GM23338 (cell line): ENCODE measurements around the gene DNAJB13. TPM values are rescaled to one million over a fixed set of nuclear protein-coding genes. Genes with fewer than 3 reads are reported as not detected.

Experiments used
- ATAC-seq: fragments of 200-7000 bp; cut with Tn5 transposase; 3 replicates; pipeline ENCODE4 v1.9.1; 2020
- DNase-seq: peaks from one replicate; pipeline ENCODE4 v3.0.0-alpha.2; 2015; ENCODE audit warnings: low spot score
- H2AFZ ChIP-seq: fragments of 200-600 bp; sonication (generic); 2 replicates; pipeline ENCODE4 v1.8.0; 2016; ENCODE audit warnings: antibody characterized with exemption, mild to moderate bottlenecking, moderate library complexity
- H3F3A ChIP-seq: fragments of 200-600 bp; sonication (generic); replicated peaks from 2 replicates; pipeline ENCODE4 v1.8.0; 2017; ENCODE audit warnings: antibody characterized with exemption, mixed run types, low read depth
- H3K27ac ChIP-seq: fragments of 200-600 bp; sonication (generic); 2 replicates; pipeline ENCODE4 v1.6.1; 2016; ENCODE audit warnings: low read depth
- H3K27me3 ChIP-seq: fragments of 200-600 bp; sonication (generic); 2 replicates; pipeline ENCODE4 v1.8.0; 2016; ENCODE audit warnings: mild to moderate bottlenecking, mixed run types, moderate library complexity; ENCODE audit not compliant: insufficient read depth
- H3K36me3 ChIP-seq: fragments of 200-600 bp; sonication (generic); 2 replicates; pipeline ENCODE4 v1.8.0; 2016; ENCODE audit warnings: mild to moderate bottlenecking; ENCODE audit not compliant: insufficient read depth
- H3K4me1 ChIP-seq: fragments of 200-600 bp; sonication (generic); 2 replicates; pipeline ENCODE4 v1.8.0; 2016; ENCODE audit warnings: mild to moderate bottlenecking, moderate library complexity; ENCODE audit not compliant: insufficient read depth
- H3K4me2 ChIP-seq: fragments of 200-600 bp; sonication (generic); 2 replicates; pipeline ENCODE4 v1.7.1; 2017; ENCODE audit warnings: mixed run types
- H3K4me3 ChIP-seq: fragments of 200-600 bp; sonication (generic); 2 replicates; pipeline ENCODE4 v1.6.1; 2016; ENCODE audit warnings: mixed run types
- H3K79me2 ChIP-seq: fragments of 200-600 bp; sonication (generic); replicated peaks from 2 replicates; pipeline ENCODE4 v1.8.0; 2017; ENCODE audit warnings: mild to moderate bottlenecking; ENCODE audit not compliant: insufficient read depth
- H3K9me2 ChIP-seq: fragments of 200-600 bp; sonication (generic); 2 replicates; pipeline ENCODE4 v1.8.0; 2017; ENCODE audit not compliant: insufficient read depth
- H4K20me1 ChIP-seq: fragments of 200-600 bp; sonication (generic); replicated peaks from 2 replicates; pipeline ENCODE4 v1.8.0; 2017; ENCODE audit warnings: mild to moderate bottlenecking; ENCODE audit not compliant: insufficient read depth
- H3K27ac Mint-ChIP-seq: 2 replicates; pipeline ENCODE4 v1.8.0; 2020; ENCODE audit warnings: inconsistent platforms, mild to moderate bottlenecking, moderate library complexity, mixed read lengths
- H3K27me3 Mint-ChIP-seq: 3 replicates; pipeline ENCODE4 v1.8.0; 2022; ENCODE audit warnings: low read depth, mild to moderate bottlenecking, moderate library complexity, mixed read lengths, inconsistent platforms; ENCODE audit not compliant: insufficient read depth, poor library complexity
- H3K36me3 Mint-ChIP-seq: 3 replicates; pipeline ENCODE4 v1.8.0; 2021; ENCODE audit warnings: low read depth, mild to moderate bottlenecking, inconsistent platforms, moderate library complexity, mixed read lengths
- H3K4me1 Mint-ChIP-seq: 3 replicates; pipeline ENCODE4 v1.8.0; 2020; ENCODE audit warnings: mild to moderate bottlenecking, inconsistent platforms, mixed read lengths
- H3K4me3 Mint-ChIP-seq: 3 replicates; pipeline ENCODE4 v1.8.0; 2021; ENCODE audit warnings: moderate library complexity, mild to moderate bottlenecking, inconsistent platforms, mixed read lengths
- H3K9me3 Mint-ChIP-seq: 3 replicates; pipeline ENCODE4 v1.8.0; 2020; ENCODE audit warnings: moderate library complexity, mild to moderate bottlenecking, inconsistent platforms, mixed read lengths
- JUNB ChIP-seq: IDR thresholded peaks from one replicate; pipeline ENCODE4 v1.6.1; 2016; ENCODE audit warnings: antibody characterized with exemption; ENCODE audit not compliant: unreplicated experiment
- NANOG ChIP-seq: IDR thresholded peaks from 2 replicates; pipeline ENCODE4 v1.6.1; 2016; ENCODE audit warnings: antibody characterized with exemption, borderline replicate concordance
- POLR2AphosphoS5 ChIP-seq: IDR thresholded peaks from 2 replicates; pipeline ENCODE4 v1.6.1; 2016; ENCODE audit warnings: antibody characterized with exemption, low read depth
- STAT1 ChIP-seq: IDR thresholded peaks from one replicate; pipeline ENCODE4 v1.6.1; 2016; ENCODE audit warnings: antibody characterized with exemption; ENCODE audit not compliant: unreplicated experiment
- ZNF114 ChIP-seq: fragments of 250-450 bp; sonication (Bioruptor Pico); IDR thresholded peaks from 2 replicates; pipeline ENCODE4 v1.5.0; 2020; ENCODE audit warnings: mild to moderate bottlenecking, moderate library complexity
- ZNF331 ChIP-seq: fragments of 250-450 bp; sonication (Bioruptor Pico); IDR thresholded peaks from 2 replicates; pipeline ENCODE4 v1.5.0; 2020; ENCODE audit warnings: low read depth, mild to moderate bottlenecking, moderate library complexity
- polyA plus RNA-seq: library from polyadenylated mRNA; unstranded; fragments of >200 nt; fragmentation: Nextera tagmentation; extraction: Ambion mirVana; gene quantifications from 2 replicates; pipeline ENCODE4 v1.2.1, GENCODE V29; 2016
- total RNA-seq: library from RNA; depleted of rRNA; stranded (reverse); fragments of >200 nt; shearing (Covaris generic); gene quantifications from 2 replicates; pipeline ENCODE4 v1.2.3, GENCODE V29; 2014
- TF ChIP-seq, protein P1 (sequence below): fragments of 250-450 bp; sonication (Bioruptor Pico); IDR thresholded peaks from 2 replicates; pipeline ENCODE4 v1.5.0; 2020; ENCODE audit warnings: mild to moderate bottlenecking, moderate library complexity

DNAJB13 gene
- total and polyA plus RNA-seq, 2 experiments from 2014 or later: 0.14 to 0.32 TPM

DNA sequence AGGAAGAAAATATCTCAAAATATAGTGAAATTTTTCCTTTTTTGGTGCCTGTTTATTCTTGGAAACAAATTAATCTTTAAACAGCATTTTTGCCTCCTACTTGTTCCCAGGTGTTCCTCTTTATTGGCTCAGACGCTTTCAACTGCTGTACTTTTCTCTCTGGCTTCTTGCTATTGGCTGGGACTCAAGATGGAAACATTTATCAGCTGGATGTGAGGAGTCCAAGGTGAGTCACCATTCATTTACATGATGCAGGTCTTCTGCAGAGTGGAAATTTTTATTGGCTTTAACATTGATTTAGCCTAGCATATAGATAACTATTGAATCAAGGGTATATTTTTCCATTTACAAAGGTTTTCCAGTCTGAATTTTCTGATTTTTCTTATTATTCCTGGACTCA is 34.4 kb upstream of the DNAJB13 start (continued):
- TF ChIP-seq, protein P1, sequence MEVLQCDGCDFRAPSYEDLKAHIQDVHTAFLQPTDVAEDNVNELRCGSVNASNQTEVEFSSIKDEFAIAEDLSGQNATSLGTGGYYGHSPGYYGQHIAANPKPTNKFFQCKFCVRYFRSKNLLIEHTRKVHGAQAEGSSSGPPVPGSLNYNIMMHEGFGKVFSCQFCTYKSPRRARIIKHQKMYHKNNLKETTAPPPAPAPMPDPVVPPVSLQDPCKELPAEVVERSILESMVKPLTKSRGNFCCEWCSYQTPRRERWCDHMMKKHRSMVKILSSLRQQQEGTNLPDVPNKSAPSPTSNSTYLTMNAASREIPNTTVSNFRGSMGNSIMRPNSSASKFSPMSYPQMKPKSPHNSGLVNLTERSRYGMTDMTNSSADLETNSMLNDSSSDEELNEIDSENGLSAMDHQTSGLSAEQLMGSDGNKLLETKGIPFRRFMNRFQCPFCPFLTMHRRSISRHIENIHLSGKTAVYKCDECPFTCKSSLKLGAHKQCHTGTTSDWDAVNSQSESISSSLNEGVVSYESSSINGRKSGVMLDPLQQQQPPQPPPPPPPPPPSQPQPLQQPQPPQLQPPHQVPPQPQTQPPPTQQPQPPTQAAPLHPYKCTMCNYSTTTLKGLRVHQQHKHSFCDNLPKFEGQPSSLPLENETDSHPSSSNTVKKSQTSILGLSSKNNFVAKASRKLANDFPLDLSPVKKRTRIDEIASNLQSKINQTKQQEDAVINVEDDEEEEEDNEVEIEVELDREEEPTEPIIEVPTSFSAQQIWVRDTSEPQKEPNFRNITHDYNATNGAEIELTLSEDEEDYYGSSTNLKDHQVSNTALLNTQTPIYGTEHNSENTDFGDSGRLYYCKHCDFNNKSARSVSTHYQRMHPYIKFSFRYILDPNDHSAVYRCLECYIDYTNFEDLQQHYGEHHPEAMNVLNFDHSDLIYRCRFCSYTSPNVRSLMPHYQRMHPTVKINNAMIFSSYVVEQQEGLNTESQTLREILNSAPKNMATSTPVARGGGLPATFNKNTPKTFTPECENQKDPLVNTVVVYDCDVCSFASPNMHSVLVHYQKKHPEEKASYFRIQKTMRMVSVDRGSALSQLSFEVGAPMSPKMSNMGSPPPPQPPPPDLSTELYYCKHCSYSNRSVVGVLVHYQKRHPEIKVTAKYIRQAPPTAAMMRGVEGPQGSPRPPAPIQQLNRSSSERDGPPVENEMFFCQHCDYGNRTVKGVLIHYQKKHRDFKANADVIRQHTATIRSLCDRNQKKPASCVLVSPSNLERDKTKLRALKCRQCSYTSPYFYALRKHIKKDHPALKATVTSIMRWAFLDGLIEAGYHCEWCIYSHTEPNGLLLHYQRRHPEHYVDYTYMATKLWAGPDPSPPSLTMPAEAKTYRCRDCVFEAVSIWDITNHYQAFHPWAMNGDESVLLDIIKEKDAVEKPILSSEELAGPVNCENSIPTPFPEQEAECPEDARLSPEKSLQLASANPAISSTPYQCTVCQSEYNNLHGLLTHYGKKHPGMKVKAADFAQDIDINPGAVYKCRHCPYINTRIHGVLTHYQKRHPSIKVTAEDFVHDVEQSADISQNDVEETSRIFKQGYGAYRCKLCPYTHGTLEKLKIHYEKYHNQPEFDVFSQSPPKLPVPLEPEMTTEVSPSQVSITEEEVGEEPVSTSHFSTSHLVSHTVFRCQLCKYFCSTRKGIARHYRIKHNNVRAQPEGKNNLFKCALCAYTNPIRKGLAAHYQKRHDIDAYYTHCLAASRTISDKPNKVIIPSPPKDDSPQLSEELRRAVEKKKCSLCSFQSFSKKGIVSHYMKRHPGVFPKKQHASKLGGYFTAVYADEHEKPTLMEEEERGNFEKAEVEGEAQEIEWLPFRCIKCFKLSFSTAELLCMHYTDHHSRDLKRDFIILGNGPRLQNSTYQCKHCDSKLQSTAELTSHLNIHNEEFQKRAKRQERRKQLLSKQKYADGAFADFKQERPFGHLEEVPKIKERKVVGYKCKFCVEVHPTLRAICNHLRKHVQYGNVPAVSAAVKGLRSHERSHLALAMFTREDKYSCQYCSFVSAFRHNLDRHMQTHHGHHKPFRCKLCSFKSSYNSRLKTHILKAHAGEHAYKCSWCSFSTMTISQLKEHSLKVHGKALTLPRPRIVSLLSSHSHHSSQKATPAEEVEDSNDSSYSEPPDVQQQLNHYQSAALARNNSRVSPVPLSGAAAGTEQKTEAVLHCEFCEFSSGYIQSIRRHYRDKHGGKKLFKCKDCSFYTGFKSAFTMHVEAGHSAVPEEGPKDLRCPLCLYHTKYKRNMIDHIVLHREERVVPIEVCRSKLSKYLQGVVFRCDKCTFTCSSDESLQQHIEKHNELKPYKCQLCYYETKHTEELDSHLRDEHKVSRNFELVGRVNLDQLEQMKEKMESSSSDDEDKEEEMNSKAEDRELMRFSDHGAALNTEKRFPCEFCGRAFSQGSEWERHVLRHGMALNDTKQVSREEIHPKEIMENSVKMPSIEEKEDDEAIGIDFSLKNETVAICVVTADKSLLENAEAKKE (CRISPR knock-in tag): no peak
- TF ChIP-seq POLR2AphosphoS5 (no peak), STAT1 (no peak), ZNF331 (CRISPR knock-in tag) (no peak), ZNF114 (CRISPR knock-in tag) (no peak)

DNA sequence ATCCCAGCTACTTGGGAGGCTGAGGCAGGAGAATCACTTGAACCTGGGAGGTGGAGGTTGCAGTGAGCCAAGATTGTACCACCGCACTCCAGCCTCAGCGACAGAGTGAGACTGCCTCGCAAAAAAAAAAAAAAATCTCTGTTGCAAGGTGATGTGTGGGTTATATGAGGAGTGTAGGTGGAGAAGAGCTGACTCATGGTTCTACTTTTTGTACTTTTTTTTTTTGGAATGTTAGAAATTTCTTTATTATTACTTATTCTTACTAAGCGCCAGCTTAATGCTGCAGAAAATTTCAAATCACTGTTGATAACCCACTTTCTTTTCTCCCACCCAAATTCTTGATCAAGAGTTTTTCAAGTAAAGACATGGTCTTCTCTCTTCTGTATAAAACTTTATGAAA is 29.6 kb upstream of the DNAJB13 start:
- H3K27me3 Mint-ChIP-seq: no peaks in the 10 kb centered on the region
- no peaks in the 10 kb centered on the region for H3K9me3 Mint-ChIP-seq
- Histone ChIP-seq H3F3A (no peaks in the 10 kb centered on the region), H3K9me2 (no peaks in the 10 kb centered on the region), H3K27me3 (no peaks in the 10 kb centered on the region), H3K79me2 (no peaks in the 10 kb centered on the region), H3K4me3 (no peak overlapping the region), H2AFZ (no peak overlapping the region), H4K20me1 (no peaks in the 10 kb centered on the region), H3K4me2 (no peak overlapping the region), H3K36me3 (no peaks in the 10 kb centered on the region), H3K4me1 (no peaks in the 10 kb centered on the region), H3K27ac (no peak overlapping the region)
- H3K36me3 Mint-ChIP-seq: peaks cover 9% of the 10 kb centered on the region; the same call in 2 of the 3 replicates
- no peak overlapping the region for H3K4me3 Mint-ChIP-seq
- H3K4me1 Mint-ChIP-seq: no peaks in the 10 kb centered on the region
- DNase-seq: no peak
- no peak for ATAC-seq
- H3K27ac Mint-ChIP-seq: no peak overlapping the region
- TF ChIP-seq NANOG (no peak), JUNB (no peak)
